CD4-positive, alpha-beta T cell treated with Interleukin-4 for 4 hours (primary cell): ENCODE results near the gene PARD3.

Experiments used
- DNase-seq: peaks from one replicate; pipeline ENCODE4 v3.0.0-alpha.2; 2020

PARD3 gene

GRCh38 chr10:34821587-34822585 is 6.8 kb upstream of the PARD3 start:
- no peak for DNase-seq

- no peak for DNase-seq
These were observed 2.5 kb upstream of the PARD3 start for GRCh38 chr10:34817586-34817985.

- no peak for DNase-seq
These were observed 2.0 kb upstream of the PARD3 start for GRCh38 chr10:34817054-34817453.

- DNase-seq, result no peak
These were observed 1.5 kb upstream of the PARD3 start for GRCh38 chr10:34816501-34817002.

- no peak for DNase-seq
These were observed 995 bp upstream of the PARD3 start for GRCh38 chr10:34816085-34816496.

GRCh38 chr10:34814913-34815184 is 247 bp downstream of the PARD3 start:
- DNase-seq, result no peak

GRCh38 chr10:34814223-34814912 is 728 bp downstream of the PARD3 start:
- no peak for DNase-seq

- DNase-seq, result no peak
These were observed 1.4 kb downstream of the PARD3 start for GRCh38 chr10:34813626-34814222.

- no peak for DNase-seq
These were observed 2.3 kb downstream of the PARD3 start for GRCh38 chr10:34812771-34813170.

- DNase-seq, result no peak
These were observed 3.1 kb downstream of the PARD3 start for GRCh38 chr10:34811968-34812514.

- no peak for DNase-seq
These were observed 3.7 kb downstream of the PARD3 start for GRCh38 chr10:34811126-34811967.

GRCh38 chr10:34809796-34810195 is 5.3 kb downstream of the PARD3 start:
- no peak for DNase-seq

- DNase-seq, result no peak
These were observed 6.0 kb downstream of the PARD3 start for GRCh38 chr10:34808801-34809745.

- no peak for DNase-seq
These were observed 6.8 kb downstream of the PARD3 start for GRCh38 chr10:34808336-34808735.

- no peak for DNase-seq
These were observed 10.8 kb downstream of the PARD3 start for GRCh38 chr10:34804306-34804705.

- DNase-seq, result no peak
These were observed 12.4 kb downstream of the PARD3 start for GRCh38 chr10:34802692-34803091.

GRCh38 chr10:34801097-34801733 is 13.9 kb downstream of the PARD3 start:
- DNase-seq, result no peak

GRCh38 chr10:34800624-34801023 is 14.5 kb downstream of the PARD3 start:
- no peak for DNase-seq

GRCh38 chr10:34798654-34799053 is 16.4 kb downstream of the PARD3 start:
- no peak for DNase-seq

GRCh38 chr10:34797155-34797554 is 17.9 kb downstream of the PARD3 start:
- DNase-seq, result no peak

- no peak for DNase-seq
These were observed 19.0 kb downstream of the PARD3 start for GRCh38 chr10:34796133-34796532.
